PFSK-1 (cell line): ENCODE results near the gene BAHCC1.

ENCODE experiments used
- FOXP2 ChIP-seq: optimal IDR thresholded peaks from 2 replicates; pipeline ENCODE3; 2011; ENCODE audit warnings: borderline replicate concordance, control low read depth, inconsistent platforms; ENCODE audit not compliant: insufficient read depth; ENCODE audit errors: extremely low read length, extremely low read depth
- POLR2AphosphoS5 ChIP-seq: IDR thresholded peaks from 2 replicates; pipeline ENCODE4 v1.6.1; 2012; ENCODE audit warnings: low read depth, mild to moderate bottlenecking, control low read depth, low read length, moderate library complexity
- REST ChIP-seq, 2 experiments: IDR thresholded peaks; 2 replicates each; pipeline versions ENCODE4 v1.6.1 to v1.8.0; 2011 to 2012; ENCODE audit warnings: low read depth in 2 of 2, low read length in 2 of 2, control low read depth in 1 of 2, inconsistent platforms in 1 of 2, mild to moderate bottlenecking in 1 of 2, moderate library complexity in 1 of 2; ENCODE audit not compliant: insufficient read depth in 1 of 2
- SIN3A ChIP-seq: IDR thresholded peaks from 2 replicates; pipeline ENCODE4 v1.6.1; 2012; ENCODE audit warnings: mild to moderate bottlenecking, low read length, moderate library complexity, borderline replicate concordance; ENCODE audit not compliant: insufficient read depth
- TAF1 ChIP-seq: IDR thresholded peaks from 2 replicates; pipeline ENCODE4 v1.6.1; 2012; ENCODE audit warnings: low read length, control low read depth, borderline replicate concordance; ENCODE audit not compliant: insufficient read depth

Gene BAHCC1

GRCh38 chr17:81422776-81423697, 27.8 kb downstream of the BAHCC1 start:
- no peak for TF ChIP-seq TAF1
- no peak for TF ChIP-seq REST (IDR thresholded peaks at IDR 0.05; ENCODE audit: insufficient read depth in 1 of 2, low read depth in 2 of 2, low read length in 2 of 2)
- no peak for TF ChIP-seq POLR2AphosphoS5
- no peak for TF ChIP-seq SIN3A

DNA sequence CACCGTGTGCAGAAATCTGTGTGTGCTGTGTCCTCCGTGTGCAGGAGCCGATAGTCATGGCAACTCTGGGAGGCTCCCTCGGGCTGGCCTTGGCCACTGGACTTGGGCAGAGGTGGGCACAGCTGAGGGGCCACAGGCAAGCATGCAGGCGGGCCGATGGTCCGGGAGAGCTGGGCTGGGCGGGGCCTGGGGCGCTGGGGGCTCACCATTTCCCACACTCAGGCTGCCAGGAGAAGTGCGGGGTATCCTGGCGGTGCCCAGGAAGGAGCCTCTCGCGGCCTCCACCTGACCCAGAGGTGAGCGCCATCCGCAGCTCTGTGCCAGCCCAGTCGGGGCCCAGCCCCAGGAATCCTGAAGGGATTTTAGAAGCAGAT, 28.4 kb downstream of the BAHCC1 start:
- TF ChIP-seq REST (IDR thresholded peaks at IDR 0.05; ENCODE audit: insufficient read depth in 1 of 2, low read depth in 2 of 2, low read length in 2 of 2) (no peak), SIN3A (no peak), FOXP2 (no peak), TAF1 (no peak), POLR2AphosphoS5 (no peak)

DNA sequence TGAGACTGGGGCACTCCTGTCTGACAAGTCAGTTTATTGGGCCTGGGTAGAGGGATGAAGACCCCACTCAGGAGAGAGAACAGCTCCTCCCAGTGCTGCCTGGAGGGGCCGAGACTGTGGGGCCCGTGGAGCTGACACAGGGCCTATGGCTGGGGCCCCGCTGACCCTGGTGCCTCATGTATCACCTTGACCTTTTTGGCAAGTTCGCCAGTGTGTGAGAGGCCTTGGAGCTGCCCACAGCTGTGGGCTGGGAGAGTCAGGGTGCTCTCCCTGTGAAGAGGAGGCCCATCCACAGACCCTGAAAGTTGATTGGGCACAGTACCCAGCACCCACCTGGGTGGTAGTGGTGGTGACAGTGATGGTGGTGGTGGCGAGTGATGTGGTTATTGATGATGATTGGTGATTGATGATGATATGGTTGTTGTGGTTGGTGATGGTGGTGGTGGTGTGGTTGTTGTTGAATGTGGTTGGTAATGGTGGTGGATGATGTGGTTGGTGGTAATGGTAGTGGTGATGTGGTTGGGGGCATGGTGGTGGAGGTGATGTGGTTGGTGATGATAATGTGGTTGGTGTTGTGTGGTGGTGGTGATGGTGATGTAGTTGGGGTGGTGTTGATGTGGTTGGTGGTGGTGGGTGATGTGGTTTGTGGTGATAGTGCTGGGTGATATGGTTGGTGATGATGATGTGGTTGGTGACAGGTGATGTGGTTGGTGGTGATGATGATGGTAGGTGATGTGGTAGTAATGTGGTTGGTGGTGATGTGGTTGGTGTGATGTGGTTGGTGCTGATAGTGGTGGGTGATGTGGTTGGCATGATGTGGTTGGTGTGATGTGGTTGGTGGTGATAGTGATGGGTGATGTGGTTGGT, 29.1 kb downstream of the BAHCC1 start:
- TF ChIP-seq POLR2AphosphoS5: no peak
- no peak for TF ChIP-seq FOXP2
- TF ChIP-seq REST (IDR thresholded peaks at IDR 0.05; ENCODE audit: insufficient read depth in 1 of 2, low read depth in 2 of 2, low read length in 2 of 2): no peak
- no peak for TF ChIP-seq SIN3A
- no peak for TF ChIP-seq TAF1

GRCh38 chr17:81426393-81427172, 31.3 kb downstream of the BAHCC1 start:
- TF ChIP-seq FOXP2 (no peak), TAF1 (no peak), POLR2AphosphoS5 (no peak), SIN3A (no peak), REST (IDR thresholded peaks at IDR 0.05; ENCODE audit: insufficient read depth in 1 of 2, low read depth in 2 of 2, low read length in 2 of 2) (no peak)
